ENCODE measurements around the gene PRKAG2. TPM values are rescaled to one million over a fixed set of nuclear protein-coding genes. Genes with fewer than 3 reads are reported as not detected.

Gene PRKAG2
- total RNA-seq, 1 donor from 2014 or later, result 17.9 TPM

DNA sequence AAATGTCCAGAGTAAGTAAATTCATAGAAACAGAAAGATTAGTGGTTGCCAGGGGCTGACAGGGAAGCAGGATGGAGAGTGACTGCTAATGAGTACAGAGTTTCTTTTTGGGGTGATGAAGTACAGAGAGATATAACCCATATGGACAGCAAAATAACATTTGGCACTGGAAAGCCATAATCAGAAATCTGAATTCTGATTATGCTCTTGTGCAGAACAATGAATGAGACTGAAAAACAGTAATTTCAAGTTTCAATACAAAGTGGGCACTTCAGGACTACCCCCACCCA, 361.7 kb downstream of the PRKAG2 start:
- TF ChIP-seq, protein P1, sequence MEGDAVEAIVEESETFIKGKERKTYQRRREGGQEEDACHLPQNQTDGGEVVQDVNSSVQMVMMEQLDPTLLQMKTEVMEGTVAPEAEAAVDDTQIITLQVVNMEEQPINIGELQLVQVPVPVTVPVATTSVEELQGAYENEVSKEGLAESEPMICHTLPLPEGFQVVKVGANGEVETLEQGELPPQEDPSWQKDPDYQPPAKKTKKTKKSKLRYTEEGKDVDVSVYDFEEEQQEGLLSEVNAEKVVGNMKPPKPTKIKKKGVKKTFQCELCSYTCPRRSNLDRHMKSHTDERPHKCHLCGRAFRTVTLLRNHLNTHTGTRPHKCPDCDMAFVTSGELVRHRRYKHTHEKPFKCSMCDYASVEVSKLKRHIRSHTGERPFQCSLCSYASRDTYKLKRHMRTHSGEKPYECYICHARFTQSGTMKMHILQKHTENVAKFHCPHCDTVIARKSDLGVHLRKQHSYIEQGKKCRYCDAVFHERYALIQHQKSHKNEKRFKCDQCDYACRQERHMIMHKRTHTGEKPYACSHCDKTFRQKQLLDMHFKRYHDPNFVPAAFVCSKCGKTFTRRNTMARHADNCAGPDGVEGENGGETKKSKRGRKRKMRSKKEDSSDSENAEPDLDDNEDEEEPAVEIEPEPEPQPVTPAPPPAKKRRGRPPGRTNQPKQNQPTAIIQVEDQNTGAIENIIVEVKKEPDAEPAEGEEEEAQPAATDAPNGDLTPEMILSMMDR (conservative IDR thresholded peaks at IDR 0.05), result no peak
- Mint-ChIP-seq H3K9me3 (peaks cover 17% of the 10 kb centered on the region), H3K4me1 (ENCODE audit: unreplicated experiment) (peaks cover 30% of the 10 kb centered on the region), H3K27me3 (peaks cover 3% of the 10 kb centered on the region), H3K36me3 (peaks cover 36% of the 10 kb centered on the region), H3K4me3 (peak overlapping the region; percentile 21), H3K27ac (peak overlapping the region; percentile 30)
- no peak for DNase-seq (ENCODE audit: extremely low spot score, unreplicated experiment)

DNA sequence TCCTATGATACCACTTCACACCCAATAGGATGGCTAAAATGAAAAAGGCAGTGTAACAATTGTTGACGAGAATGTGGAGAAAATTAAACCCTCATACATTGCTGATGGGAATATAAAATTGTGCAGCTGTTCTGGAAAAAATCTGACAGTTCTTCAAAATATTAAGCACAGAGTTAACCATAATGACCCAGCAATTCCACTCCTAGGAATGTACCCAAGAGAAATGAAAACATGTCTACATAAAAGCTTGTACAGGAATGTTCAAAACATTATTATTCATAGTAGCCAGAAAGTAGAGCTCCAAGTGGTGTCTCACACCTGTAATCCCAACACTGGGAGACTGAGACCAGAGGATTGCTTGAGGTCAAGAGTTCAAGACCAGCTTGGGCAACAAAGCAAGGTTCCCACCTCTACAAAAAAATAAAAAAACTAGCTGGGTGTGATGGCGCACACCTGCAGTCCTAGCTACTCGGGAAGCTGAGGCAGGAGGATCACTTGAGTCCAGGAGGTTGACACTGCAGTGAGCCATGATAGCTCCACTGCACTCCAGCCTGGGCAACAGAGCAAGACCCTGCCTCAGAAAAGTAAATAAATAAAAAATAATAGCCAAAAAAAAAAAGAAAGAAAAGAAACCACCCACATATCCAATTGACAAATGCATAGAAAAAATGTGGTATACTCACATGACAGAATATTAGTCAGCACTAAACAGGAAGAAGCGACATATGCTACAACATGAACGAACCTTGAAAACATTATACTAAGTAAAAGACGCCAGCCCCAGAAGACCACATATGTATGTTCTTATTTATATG, 362.2 kb downstream of the PRKAG2 start:
- H3K4me3 Mint-ChIP-seq, result peak overlapping the region; percentile 21
- peaks cover under 1% of the 10 kb centered on the region for H3K27me3 Mint-ChIP-seq
- H3K4me1 Mint-ChIP-seq (ENCODE audit: unreplicated experiment), result peaks cover 35% of the 10 kb centered on the region
- H3K27ac Mint-ChIP-seq, result peak overlapping the region; percentile 30
- TF ChIP-seq, protein P1 (conservative IDR thresholded peaks at IDR 0.05), result no peak
- H3K36me3 Mint-ChIP-seq, result peaks cover 41% of the 10 kb centered on the region
- DNase-seq (ENCODE audit: extremely low spot score, unreplicated experiment), result no peak
- peaks cover 22% of the 10 kb centered on the region for H3K9me3 Mint-ChIP-seq

DNA sequence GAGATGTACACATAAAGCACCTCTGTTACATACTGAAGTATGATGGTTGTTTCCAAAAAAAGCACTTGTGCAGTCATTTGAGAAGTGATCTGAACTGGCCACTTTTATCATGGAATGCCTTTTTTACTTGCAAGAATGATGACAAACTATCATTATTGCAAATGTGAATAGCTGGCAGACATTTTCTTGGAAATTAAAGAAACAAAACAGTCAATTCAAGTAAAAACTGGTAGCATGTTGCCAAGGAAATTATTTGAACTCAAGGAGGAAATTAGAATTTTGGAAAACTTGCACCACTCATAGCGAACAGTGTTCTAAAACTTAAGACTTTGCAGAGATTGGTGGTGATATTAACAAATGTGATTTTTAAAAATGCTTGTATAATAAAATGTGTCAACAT, 363.8 kb downstream of the PRKAG2 start:
- Mint-ChIP-seq H3K36me3 (peaks cover 41% of the 10 kb centered on the region), H3K9me3 (peaks cover 22% of the 10 kb centered on the region), H3K4me1 (ENCODE audit: unreplicated experiment) (peaks cover 40% of the 10 kb centered on the region), H3K27me3 (no peaks in the 10 kb centered on the region), H3K4me3 (no peak overlapping the region), H3K27ac (no peak overlapping the region)
- TF ChIP-seq, protein P1 (conservative IDR thresholded peaks at IDR 0.05), result no peak
- DNase-seq (ENCODE audit: extremely low spot score, unreplicated experiment), result no peak

DNA sequence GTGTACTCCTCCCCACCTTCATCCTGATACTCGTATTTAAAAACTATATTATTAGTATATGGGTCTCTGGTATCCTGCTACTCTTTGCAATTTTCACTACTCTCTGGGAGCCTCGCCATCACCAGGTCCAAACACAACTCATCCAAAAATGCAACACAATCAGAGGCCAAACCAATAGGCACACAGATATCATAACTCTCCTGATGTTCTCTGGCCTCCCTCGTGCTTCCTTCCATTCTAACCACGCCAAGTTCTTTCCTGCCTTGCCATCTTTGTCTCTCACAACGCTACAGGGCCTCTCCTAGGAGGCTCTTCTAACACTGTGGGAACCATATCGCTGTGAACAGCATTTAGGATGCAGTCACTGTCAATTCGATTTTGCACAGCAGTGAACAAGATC, 364.6 kb downstream of the PRKAG2 start:
- H3K9me3 Mint-ChIP-seq, result peaks cover 22% of the 10 kb centered on the region
- DNase-seq (ENCODE audit: extremely low spot score, unreplicated experiment), result no peak
- no peaks in the 10 kb centered on the region for H3K27me3 Mint-ChIP-seq
- TF ChIP-seq, protein P1 (conservative IDR thresholded peaks at IDR 0.05), result no peak
- no peak overlapping the region for H3K4me3 Mint-ChIP-seq
- H3K36me3 Mint-ChIP-seq, result peaks cover 41% of the 10 kb centered on the region
- peaks cover 36% of the 10 kb centered on the region for H3K4me1 Mint-ChIP-seq (ENCODE audit: unreplicated experiment)
- H3K27ac Mint-ChIP-seq, result no peak overlapping the region

DNA sequence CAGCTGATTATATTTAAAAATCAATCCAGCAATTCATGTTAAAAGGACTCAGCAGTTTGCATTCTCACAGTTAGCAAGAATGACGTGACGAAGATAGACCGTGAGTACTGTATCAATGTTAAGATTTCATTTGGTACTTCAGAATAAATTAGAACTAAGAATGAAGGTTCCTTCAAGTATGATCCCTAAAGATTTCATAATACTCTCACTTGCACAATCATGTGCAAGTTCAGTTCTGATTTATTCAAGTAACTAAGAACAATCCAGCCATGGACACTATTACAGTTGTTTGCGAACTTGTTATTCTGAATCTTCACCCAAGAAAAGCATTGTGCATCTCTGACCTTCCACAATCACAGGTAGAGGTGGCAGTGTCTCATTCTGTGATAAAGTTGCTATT, 365.0 kb downstream of the PRKAG2 start:
- H3K4me1 Mint-ChIP-seq (ENCODE audit: unreplicated experiment), result peaks cover 32% of the 10 kb centered on the region
- TF ChIP-seq, protein P1 (conservative IDR thresholded peaks at IDR 0.05), result no peak
- H3K4me3 Mint-ChIP-seq, result no peak overlapping the region
- H3K27ac Mint-ChIP-seq, result no peak overlapping the region
- no peak for DNase-seq (ENCODE audit: extremely low spot score, unreplicated experiment)
- H3K36me3 Mint-ChIP-seq, result peaks cover 41% of the 10 kb centered on the region
- H3K27me3 Mint-ChIP-seq, result no peaks in the 10 kb centered on the region
- peaks cover 22% of the 10 kb centered on the region for H3K9me3 Mint-ChIP-seq

Data from type B pancreatic cell (in vitro differentiated cells).